ENCODE data around the gene BPIFB2.

The BPIFB2 gene

GRCh38 chr20:32984196-32984595 is 23.3 kb upstream of the BPIFB2 start:
- DNase-seq (ENCODE audit: insufficient read length, low spot score) = no peak
- TF ChIP-seq CTCF (IDR thresholded peaks at IDR 0.05; ENCODE audit: insufficient read depth, missing control alignments) = no peak

GRCh38 chr20:32984631-32985354 is 22.7 kb upstream of the BPIFB2 start:
- TF ChIP-seq CTCF (IDR thresholded peaks at IDR 0.05; ENCODE audit: insufficient read depth, missing control alignments) = no peak
- no peak for FAIRE-seq

More at GRCh38 chr20:32984196-32984595, 23.3 kb upstream of the BPIFB2 start:
- FAIRE-seq = no peak

GRCh38 chr20:32985596-32985995 is 21.9 kb upstream of the BPIFB2 start:
- FAIRE-seq (no peak), DNase-seq (ENCODE audit: insufficient read length, low spot score) (no peak)
- TF ChIP-seq CTCF (IDR thresholded peaks at IDR 0.05; ENCODE audit: insufficient read depth, missing control alignments) = no peak

More at GRCh38 chr20:32984631-32985354, 22.7 kb upstream of the BPIFB2 start:
- no peak for DNase-seq (ENCODE audit: insufficient read length, low spot score)

GRCh38 chr20:32986331-32986966 is 21.1 kb upstream of the BPIFB2 start:
- no peak for DNase-seq (ENCODE audit: insufficient read length, low spot score)
- no peak for TF ChIP-seq CTCF (IDR thresholded peaks at IDR 0.05; ENCODE audit: insufficient read depth, missing control alignments)
- FAIRE-seq = no peak

- no peak for TF ChIP-seq CTCF (IDR thresholded peaks at IDR 0.05; ENCODE audit: insufficient read depth, missing control alignments)
- no peak for DNase-seq (ENCODE audit: insufficient read length, low spot score)
- FAIRE-seq = no peak
These were observed 20.3 kb upstream of the BPIFB2 start for GRCh38 chr20:32987044-32987825.

- no peak for DNase-seq (ENCODE audit: insufficient read length, low spot score)
- FAIRE-seq = no peak
- TF ChIP-seq CTCF (IDR thresholded peaks at IDR 0.05; ENCODE audit: insufficient read depth, missing control alignments) = no peak
These were observed 19.5 kb upstream of the BPIFB2 start for GRCh38 chr20:32988008-32988407.

Measured in D721Med (cell line).